GM12875 (cell line): Measurements from ENCODE around the gene DQX1.

Source experiments
- H3K4me3 ChIP-seq: one replicate; pipeline ENCODE4 v1.5.1; 2011; ENCODE audit warnings: low read depth, low read length, control low read depth
- TF ChIP-seq, protein P1 (sequence below): IDR thresholded peaks from 2 replicates; pipeline ENCODE4 v1.5.1; 2011; ENCODE audit warnings: low read depth, mild to moderate bottlenecking, control low read depth, inconsistent platforms, low read length, moderate library complexity, borderline replicate concordance; ENCODE audit not compliant: insufficient read depth

DQX1 gene

DNA sequence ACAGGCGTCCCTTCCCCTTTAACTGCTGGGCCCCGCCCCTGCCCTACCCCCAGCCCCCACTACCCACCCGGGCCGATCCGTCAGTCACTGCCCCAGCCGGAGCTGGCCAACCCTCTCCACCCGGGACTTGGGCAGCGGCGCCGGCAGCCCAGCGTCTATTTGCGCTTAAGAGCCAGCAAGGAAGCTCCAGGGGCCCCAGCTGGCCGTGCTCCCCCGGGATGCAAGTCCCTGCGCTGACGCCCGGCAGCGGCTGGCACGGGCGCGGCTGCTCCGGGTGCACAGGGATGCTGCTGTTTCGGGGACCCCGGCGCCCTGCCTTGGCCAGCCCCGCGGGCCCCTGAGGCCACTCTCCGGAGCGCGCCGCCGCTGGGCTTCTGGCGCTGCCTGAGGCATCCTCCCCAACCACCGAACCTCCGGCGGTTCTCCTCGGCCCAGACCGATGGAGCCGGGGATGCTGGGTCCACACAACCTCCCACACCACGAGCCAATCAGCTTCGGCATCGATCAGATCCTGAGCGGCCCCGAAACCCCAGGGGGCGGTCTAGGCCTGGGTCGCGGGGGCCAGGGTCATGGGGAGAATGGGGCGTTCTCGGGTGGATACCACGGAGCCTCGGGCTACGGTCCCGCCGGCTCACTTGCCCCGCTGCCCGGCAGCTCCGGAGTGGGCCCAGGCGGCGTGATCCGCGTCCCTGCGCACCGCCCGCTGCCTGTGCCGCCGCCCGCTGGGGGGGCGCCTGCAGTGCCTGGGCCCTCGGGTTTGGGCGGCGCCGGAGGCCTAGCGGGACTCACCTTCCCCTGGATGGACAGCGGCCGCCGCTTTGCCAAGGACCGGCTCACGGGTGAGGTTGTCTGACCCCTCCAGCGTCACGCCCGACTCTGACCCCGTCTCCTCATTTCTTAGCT, 11.4 kb downstream of the DQX1 start, which contains the start of gene TLX2:
TLX2 (plus strand) TSS at position 83 of the 903 bp plus-strand sequence; CDS start at position 440, 357 bp downstream.
- peak within 1 kb of the TSS; percentile 36 for H3K4me3 ChIP-seq

DNA sequence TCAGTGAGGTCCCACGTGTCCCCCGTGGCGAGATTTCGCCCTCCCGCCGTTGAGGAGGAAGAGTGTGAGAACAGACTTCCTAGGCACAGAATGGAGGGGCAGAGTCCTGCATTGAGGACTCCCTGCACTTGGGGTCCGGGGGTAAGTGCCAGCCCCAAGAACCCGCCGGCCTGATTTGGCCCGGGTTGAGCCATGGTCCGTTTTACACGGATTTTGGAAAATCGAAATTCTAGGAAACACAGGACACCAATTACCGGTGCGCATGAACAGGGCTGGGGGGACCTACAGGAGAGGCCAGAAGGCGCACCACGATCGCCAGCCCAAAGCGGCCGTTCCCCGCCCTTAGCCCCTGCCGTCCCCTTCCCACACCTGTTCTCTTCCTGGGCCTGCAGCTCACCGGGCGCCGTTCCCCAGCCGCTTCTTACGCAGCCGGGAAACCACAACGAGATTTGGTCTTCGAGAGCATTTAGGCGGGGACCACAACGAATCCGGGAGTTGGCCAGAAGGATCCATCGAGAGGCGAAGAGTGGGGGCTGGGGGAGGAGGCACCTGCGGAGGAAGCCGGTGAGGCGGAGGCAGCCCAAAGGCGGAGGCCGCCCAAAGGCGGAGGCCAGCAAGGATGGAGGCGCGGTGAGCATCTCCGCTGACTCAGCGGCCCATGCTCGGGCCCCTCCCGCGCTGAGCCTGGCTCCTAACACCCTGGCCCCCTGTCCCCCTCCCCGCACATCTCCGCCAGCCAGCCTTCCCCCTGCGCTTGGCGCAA, 12.2 kb downstream of the DQX1 start:
- TF ChIP-seq, protein P1, sequence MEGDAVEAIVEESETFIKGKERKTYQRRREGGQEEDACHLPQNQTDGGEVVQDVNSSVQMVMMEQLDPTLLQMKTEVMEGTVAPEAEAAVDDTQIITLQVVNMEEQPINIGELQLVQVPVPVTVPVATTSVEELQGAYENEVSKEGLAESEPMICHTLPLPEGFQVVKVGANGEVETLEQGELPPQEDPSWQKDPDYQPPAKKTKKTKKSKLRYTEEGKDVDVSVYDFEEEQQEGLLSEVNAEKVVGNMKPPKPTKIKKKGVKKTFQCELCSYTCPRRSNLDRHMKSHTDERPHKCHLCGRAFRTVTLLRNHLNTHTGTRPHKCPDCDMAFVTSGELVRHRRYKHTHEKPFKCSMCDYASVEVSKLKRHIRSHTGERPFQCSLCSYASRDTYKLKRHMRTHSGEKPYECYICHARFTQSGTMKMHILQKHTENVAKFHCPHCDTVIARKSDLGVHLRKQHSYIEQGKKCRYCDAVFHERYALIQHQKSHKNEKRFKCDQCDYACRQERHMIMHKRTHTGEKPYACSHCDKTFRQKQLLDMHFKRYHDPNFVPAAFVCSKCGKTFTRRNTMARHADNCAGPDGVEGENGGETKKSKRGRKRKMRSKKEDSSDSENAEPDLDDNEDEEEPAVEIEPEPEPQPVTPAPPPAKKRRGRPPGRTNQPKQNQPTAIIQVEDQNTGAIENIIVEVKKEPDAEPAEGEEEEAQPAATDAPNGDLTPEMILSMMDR, result no peak
- no peak overlapping the region for H3K4me3 ChIP-seq

More for the DNA sequence above, 11.4 kb downstream of the DQX1 start, which contains the start of gene TLX2:
- TF ChIP-seq, protein P1, result no peak

DNA sequence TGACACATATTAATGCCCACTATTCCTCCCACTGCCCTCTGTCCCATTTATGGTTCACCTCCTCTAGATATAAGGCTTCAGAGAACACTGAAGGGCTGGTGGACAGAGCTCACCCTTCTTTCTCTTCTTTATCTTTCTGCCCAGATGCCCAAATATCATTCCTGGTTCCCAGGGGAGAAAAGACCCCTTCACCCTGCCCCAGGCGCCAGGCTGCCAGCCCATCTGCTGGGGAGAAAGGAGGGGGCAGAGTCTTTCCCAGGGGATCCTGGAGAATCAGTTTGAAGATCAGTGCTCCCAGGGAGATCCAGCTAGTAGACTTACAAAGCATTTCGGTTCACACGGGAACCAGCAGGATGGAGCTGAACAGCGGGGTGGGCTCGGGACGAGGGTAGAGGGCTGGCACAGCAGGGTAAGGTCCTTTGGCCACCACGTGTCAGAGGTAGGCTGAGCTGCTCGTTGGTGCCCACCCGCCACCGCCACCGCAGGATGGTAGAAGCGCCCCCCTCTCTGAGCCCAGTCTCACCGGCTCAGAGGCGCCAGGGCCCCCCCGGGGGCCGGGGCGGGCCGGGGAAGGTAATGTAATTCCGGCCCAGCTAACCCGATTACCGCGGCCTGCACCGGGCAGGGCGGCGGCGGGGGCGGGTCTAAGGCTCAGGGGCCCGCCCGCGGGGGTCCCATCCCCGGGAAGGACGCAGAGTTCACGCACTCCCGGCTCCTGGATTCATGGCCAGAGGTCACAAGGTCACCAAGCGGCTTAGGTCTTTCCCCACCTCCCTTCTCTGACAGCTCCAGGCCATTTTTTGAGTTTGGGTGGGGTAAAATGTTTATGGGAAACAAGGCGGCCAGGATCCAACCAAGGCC, 13.1 kb downstream of the DQX1 start:
- TF ChIP-seq, protein P1, result no peak
- no peak overlapping the region for H3K4me3 ChIP-seq

DNA sequence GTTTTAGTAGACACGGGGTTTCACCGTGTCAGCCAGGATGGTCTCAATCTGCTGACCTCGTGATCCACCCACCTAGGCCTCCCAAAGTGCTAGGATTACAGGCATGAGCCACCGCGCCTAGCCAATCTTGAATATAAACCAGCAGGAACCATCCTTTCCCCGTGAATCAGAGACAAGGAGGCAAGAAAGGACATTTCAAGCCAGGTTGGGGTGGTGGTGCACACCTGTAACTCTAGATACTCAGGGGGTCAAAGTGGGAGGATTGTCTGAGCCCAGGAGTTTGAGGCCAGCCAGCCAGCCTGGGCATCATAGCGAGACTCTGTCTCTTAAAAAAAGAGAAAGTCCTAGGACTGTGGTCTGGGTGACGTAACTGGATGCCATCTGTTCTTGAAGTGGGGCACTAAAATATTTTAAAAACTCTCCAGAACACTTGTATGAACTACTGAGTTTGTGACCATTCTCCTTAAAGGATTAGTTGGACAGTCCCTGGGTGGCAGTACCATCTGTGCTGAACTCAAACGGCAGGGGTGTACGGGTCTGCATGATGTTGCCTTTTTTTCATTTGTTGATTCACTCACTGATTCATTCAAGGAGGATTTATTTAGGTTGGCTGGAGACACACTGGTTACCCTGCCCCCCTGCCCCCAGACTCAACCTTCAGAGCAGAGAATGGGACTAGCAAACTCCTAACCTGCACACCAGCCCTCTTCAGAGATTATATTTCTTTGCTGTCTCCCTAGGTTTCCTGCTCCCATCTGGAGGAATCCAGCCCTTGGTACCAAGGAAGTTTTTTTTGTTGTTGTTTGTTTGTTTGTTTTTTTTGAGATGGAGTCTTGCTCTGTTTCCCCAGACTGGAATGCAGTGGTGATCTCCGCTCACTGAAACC, 14.7 kb downstream of the DQX1 start:
- no peak overlapping the region for H3K4me3 ChIP-seq
- TF ChIP-seq, protein P1, result no peak

DNA sequence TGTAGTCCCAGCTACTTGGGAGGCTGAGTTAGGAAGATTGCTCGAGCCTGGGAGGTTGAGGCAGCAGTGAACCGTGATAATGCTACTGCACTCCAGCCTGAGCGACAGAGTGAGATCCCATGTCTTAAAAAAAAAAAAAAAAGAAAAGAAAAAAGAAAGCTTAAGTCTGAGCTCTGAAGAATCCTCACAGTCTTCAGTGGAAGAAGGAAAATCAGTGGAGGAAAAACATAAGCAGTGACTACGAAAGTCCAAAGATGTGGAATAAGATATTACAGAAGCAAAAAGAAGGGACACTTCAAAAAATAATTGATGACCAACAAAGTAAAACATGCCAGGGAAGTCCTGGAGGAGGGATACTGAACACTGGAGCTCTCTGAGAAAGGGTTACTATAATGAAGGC, 15.8 kb downstream of the DQX1 start:
- no peak overlapping the region for H3K4me3 ChIP-seq
- TF ChIP-seq, protein P1, result no peak
